GM21717 (cell line): Measurements from ENCODE around the gene SCGB1D1.

Source experiments
- ATAC-seq: cut with Tn5 transposase; IDR thresholded peaks from one replicate; pipeline ENCODE4 v1.9.1; 2021; ENCODE audit warnings: mild to moderate bottlenecking, moderate library complexity; ENCODE audit not compliant: unreplicated experiment

The SCGB1D1 gene, protein sequence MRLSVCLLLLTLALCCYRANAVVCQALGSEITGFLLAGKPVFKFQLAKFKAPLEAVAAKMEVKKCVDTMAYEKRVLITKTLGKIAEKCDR

DNA sequence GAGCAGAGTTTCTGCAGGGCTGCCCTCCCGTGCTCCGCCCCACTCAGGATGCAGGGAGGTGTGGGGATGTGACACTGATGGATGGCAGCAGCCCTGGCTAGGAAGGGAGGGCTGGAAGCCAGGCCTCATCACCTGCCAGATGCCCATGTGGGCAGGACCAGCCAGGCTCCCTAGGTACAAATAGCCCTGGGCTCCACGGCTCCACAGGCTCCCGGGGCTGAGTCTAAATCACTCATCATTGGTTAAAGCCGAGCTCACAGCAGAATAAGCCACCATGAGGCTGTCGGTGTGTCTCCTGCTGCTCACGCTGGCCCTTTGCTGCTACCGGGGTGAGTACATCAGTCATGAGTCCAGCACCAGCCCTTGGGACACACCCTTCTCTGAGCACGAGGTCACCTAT lies at the start of gene SCGB1D1:
Gene SCGB1D1 (plus strand): TSS at position 206 of the 400 bp plus-strand sequence. CDS start 69 bp downstream, at position 275.
- no peak for ATAC-seq

DNA sequence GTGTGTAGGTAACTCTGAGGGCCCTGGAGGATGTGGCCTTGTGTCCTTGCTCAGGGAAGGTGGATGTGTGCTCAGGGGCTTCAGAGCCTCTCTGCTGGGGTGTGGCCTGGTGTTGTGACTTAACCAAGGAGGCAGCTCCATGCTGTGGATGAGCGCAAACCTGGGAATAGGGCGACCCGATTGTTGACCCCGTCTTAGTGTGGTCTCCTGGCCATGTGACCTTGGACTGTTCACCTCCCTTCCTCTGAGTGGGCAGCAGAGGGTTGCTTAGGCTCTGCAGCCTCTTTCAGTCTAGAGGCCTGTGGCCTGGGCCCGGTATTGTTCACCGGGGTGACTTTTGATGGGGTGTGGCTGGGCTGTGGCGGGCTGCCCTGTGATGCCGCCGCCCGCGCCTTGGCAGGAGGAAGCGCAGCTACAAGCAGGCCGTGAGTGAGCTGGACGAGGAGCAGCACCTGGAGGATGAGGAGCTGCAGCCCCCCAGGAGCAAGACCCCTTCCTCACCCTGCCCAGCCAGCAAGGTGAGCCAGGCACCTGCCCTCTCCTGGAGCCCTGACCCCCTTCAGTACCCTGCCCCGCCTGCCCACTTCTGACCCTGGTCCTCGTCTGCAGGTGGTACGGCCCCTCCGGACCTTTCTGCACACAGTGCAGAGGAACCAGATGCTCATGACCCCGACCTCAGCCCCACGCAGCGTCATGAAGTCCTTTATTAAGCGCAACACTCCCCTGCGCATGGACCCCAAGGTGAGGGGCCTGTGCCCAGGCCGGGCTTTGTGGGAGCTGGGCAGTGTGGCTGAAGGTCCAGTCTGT lies 49.5 kb upstream of the SCGB1D1 start:
- ATAC-seq = no peak

DNA sequence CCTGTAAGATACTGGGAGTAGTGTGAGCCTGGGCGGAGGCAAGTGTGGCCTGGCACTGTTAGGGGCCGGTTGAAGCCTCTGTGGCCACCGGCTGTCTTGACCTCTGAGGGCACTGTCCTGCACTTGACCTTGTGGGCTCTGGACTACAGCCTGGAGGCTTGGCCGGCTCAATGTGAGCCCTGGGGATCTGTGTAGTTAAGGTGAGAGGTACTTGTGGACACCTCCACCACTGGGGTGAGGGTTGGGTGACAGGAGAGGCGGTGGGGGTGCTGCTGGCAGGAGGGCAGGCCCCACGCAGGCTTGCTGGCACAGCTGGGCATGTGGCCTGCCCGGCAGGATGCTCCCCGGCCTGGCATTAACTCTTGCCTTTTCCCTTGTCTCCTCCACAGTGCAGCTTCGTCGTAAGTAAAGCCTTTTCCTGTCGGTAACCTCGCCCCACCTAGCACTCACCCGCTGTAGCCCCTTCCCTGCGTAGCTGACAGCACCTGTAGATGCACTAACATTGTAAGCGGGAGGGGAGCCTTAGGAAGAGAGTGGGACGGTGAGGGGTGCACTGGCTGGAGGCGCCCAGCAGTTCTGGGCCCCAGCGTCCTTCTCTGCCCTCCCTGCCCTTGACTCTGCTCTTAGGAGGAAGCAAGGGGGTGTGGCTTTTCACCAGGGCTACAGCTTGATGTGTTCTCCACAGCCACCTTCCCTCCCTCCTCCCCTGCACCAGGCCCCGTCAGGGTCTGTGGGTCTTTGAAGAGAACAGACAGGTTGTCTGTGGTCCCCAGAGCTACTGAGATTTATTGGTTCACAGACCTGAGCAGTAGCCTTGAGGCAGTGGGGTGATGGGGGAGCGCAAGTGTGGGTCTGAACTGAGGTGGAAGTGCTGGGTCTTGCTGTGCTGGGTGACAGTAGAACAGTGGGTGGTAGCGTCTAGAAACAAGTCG lies 48.6 kb upstream of the SCGB1D1 start:
- ATAC-seq = no peak

DNA sequence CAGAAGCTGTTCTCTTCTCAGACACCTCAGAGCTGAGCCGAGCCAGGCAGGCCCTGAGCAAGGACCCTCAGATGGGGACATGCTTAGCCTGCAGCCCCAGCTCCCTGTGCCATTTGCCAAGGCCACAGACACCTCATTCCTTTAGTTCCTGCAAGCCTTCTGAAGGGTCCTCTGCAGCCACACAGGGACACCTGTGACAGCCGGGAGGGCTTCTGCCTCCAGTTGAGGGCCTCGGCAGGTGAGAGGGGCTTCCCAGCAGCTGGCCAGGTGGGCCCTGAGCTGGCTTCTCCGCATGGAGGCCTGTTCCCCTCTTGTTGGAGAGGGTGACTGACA lies 48.0 kb upstream of the SCGB1D1 start:
- ATAC-seq = no peak

- ATAC-seq = no peak
These were observed 47.1 kb upstream of the SCGB1D1 start for GRCh38 chr11:62142921-62143320.

DNA sequence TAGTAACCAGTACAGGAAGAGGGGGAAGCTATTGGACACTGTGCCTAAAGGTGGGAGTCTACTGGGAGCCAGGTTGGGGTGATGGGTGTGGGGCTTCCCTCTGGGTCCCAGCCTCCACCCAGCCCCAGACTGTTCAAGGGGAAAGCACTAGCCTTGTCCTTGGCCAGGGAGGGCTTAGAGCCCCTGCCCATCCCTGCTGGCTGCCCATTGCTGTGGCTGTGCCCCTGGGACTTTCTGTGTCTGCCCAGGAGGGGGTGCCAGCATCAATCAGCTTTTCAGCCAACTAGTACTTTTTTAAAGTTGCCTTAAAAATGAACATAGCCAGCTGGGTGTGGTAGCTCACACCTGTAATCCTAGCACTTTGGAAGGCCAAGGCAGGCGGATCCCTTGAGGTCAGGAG lies 46.3 kb upstream of the SCGB1D1 start:
- ATAC-seq = no peak

DNA sequence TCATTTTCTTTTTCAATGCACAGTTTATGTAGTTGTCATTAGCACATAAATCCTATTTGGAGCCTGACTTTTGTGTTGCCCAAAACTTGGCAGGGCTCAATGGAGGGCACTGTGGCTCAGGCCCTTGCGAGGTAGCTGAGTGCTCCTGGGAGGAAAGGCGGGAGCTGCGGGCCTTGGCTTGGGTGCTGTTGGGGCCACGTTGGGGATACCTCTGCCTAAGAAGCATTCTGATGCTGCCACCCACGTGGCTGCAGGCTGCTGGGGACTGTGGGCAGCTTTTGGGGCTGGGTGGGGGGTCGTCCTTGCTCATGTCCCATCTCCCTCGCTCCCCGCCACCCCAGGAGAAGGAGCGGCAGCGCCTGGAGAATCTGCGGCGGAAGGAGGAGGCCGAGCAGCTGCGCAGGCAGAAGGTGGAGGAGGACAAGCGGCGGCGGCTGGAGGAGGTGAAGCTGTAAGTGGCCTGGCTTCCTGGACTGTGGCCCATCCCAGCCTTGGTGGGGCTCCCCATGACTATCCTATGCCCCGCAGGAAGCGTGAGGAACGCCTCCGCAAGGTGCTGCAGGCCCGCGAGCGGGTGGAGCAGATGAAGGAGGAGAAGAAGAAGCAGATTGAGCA lies 45.3 kb upstream of the SCGB1D1 start:
- ATAC-seq = no peak

DNA sequence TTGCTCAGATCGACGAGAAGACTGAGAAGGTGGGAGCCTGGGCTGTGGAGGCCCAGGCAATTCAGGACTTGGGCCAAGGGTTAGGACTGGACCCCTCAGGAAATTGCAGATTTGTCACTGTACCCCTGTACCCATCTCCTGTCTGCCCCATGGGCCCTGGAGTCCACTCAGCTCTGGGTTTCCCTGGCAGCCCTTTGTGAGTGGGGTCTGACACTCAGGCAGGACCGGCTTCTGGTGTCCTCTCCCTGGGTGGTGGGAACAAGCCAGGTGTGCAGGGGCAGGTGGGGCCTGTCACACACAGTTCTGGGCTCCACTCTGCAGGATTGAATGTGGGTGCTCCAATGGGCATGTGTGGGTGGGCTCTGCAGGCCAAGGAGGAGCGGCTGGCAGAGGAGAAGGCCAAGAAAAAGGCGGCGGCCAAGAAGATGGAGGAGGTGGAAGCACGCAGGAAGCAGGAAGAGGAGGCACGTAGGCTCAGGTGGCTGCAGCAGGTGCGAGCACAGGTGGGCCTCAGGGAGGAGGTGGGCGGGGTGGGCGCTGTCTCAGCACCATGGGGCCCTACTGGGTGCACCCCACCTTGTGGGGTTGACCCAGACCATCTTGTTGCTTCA lies 44.6 kb upstream of the SCGB1D1 start:
- no peak for ATAC-seq

GRCh38 chr11:62146476-62147200 lies 43.4 kb upstream of the SCGB1D1 start:
- ATAC-seq = no peak

GRCh38 chr11:62147545-62147944 lies 42.5 kb upstream of the SCGB1D1 start:
- no peak for ATAC-seq

- ATAC-seq = no peak
These were observed 41.6 kb upstream of the SCGB1D1 start for GRCh38 chr11:62148271-62148980.

DNA sequence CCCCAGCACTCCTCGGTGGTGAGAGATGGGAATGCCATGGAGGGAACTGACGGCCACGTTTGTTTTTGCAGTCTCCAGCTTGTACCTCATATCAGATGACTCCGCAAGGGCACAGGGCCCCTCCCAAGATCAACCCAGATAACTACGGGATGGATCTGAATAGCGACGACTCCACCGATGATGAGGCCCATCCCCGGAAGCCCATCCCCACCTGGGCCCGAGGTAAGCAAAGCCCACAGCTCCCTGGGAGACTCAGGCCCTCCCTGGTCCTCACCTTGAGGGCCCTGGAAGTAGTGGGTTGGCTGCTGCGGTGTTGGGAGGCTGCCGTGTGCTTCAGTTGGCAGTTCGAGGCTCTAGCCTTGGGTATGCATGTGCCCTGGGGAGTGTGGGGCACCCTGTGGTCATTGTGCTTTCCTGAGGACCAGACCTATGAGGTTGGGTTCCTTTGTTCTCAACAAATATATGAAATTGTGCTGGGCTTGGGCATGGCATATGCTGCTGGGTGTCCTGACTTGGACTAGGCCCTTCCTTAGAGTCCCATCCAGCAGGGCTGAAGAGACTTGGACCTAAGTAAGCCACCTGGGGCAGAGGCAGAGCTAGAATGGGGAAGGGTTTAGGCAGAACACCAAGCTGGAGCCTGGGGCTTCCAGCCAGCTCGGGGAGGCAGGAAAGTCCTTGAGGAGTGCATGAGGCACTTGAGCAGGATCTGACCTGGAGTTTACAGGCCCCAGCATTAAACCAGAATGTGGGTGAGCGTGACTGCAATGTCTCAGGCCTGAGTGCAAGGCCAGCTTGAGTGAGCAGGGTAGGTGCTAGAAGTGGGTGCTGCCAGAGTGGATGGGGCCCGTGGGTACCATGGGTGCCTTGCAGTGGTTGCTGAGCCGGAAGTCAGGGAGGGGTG lies 39.8 kb upstream of the SCGB1D1 start:
- no peak for ATAC-seq

GRCh38 chr11:62150887-62151736 lies 38.9 kb upstream of the SCGB1D1 start:
- ATAC-seq = no peak

GRCh38 chr11:62151737-62152102 lies 38.3 kb upstream of the SCGB1D1 start:
- no peak for ATAC-seq

- no peak for ATAC-seq
These were observed 37.5 kb upstream of the SCGB1D1 start for GRCh38 chr11:62152245-62153086.

GRCh38 chr11:62153087-62153395 lies 37.0 kb upstream of the SCGB1D1 start:
- no peak for ATAC-seq

GRCh38 chr11:62153617-62154016 lies 36.4 kb upstream of the SCGB1D1 start:
- ATAC-seq = no peak
